Duodenal mucosa (tissue), 2 donors: ENCODE data around the gene ASB6.

ENCODE experiments used
- H3K27ac ChIP-seq: one replicate; pipeline ENCODE4 v1.7.0; 2013; ENCODE audit warnings: low read depth, low read length
- H3K27me3 ChIP-seq, 2 donors: one replicate each; pipeline ENCODE4 v1.7.0; 2013; ENCODE audit warnings: low read length in 2 of 2, control low read depth in 1 of 2; ENCODE audit not compliant: insufficient read depth in 2 of 2, control insufficient read depth in 1 of 2
- H3K36me3 ChIP-seq, 2 donors: one replicate each; pipeline ENCODE4 v1.7.0; 2013; ENCODE audit warnings: low read length in 2 of 2, control low read depth in 1 of 2; ENCODE audit not compliant: insufficient read depth in 2 of 2, control insufficient read depth in 1 of 2
- H3K4me1 ChIP-seq, 2 donors: one replicate each; pipeline ENCODE4 v1.7.0; 2013; ENCODE audit warnings: low read length in 2 of 2, control low read depth in 1 of 2; ENCODE audit not compliant: insufficient read depth in 2 of 2, control insufficient read depth in 1 of 2
- H3K4me3 ChIP-seq, 2 donors: one replicate each; pipeline ENCODE4 v1.7.0; 2013; ENCODE audit warnings: low read length in 2 of 2, low read depth in 1 of 2
- H3K9ac ChIP-seq, 2 donors: one replicate each; pipeline ENCODE4 v1.7.0; 2013; ENCODE audit warnings: low read length in 2 of 2, low read depth in 1 of 2
- H3K9me3 ChIP-seq, 2 donors: one replicate each; pipeline ENCODE4 v1.7.0; 2013; ENCODE audit warnings: low read length in 2 of 2, control low read depth in 1 of 2; ENCODE audit not compliant: control insufficient read depth in 1 of 2

The ASB6 gene

DNA sequence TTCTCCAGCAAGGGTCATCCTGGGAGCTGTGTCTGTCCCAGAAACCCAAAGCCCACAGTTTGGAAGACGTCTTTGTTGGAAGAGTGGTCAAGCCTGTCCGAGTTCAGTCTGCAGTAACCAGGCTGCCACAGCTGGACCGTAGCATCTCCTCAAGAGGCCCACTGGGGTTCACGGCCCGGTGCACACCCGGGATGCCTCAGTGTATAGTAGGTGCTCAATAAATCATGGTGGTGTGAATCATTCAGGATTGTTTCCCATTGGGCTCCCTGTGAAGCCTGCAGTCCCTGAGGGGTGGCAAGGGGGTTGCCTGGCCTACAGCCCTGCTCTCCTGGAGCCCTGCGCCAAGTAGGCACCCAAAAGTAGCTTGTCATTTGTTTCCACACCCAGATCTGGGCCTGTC is 13.2 kb upstream of the ASB6 start:
- Histone ChIP-seq H3K9ac (no peak overlapping the region), H3K9me3 (no peaks in the 10 kb centered on the region), H3K27ac (no peak overlapping the region), H3K4me3 (no peak overlapping the region), H3K4me1 (peaks cover 8 to 11% of the 10 kb centered on the region in 2 donors), H3K36me3 (no peaks in the 10 kb centered on the region), H3K27me3 (no peaks in the 10 kb centered on the region)

DNA sequence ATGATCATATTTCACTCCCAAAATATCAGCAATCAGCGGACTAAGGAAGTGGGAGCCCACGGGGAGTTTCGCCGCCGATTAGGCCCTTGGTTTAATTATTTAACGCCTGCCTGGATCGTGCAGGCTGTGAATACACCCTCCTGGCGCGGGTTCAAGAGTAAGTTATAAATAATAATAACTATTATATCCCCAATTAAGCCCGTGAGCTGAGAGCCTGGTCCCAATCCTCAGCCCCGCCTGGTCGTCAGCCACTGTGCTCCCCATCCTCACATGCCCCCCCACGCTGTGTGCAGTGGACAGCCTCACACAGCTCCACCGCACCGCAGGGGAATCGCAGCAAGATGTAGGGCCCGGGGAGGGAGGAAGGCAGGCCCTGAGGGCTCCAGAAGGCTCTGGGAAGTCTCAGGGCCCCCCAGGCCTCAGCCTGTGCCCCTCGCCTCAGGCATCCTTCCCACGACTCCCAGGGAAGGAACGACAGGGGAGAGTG is 12.6 kb upstream of the ASB6 start:
- H3K9me3 ChIP-seq = no peaks in the 10 kb centered on the region
- no peak overlapping the region for H3K9ac ChIP-seq
- H3K27ac ChIP-seq = no peak overlapping the region
- no peaks in the 10 kb centered on the region for H3K27me3 ChIP-seq
- no peaks in the 10 kb centered on the region for H3K36me3 ChIP-seq
- peaks cover 8 to 11% of the 10 kb centered on the region in 2 donors for H3K4me1 ChIP-seq
- H3K4me3 ChIP-seq = no peak overlapping the region

DNA sequence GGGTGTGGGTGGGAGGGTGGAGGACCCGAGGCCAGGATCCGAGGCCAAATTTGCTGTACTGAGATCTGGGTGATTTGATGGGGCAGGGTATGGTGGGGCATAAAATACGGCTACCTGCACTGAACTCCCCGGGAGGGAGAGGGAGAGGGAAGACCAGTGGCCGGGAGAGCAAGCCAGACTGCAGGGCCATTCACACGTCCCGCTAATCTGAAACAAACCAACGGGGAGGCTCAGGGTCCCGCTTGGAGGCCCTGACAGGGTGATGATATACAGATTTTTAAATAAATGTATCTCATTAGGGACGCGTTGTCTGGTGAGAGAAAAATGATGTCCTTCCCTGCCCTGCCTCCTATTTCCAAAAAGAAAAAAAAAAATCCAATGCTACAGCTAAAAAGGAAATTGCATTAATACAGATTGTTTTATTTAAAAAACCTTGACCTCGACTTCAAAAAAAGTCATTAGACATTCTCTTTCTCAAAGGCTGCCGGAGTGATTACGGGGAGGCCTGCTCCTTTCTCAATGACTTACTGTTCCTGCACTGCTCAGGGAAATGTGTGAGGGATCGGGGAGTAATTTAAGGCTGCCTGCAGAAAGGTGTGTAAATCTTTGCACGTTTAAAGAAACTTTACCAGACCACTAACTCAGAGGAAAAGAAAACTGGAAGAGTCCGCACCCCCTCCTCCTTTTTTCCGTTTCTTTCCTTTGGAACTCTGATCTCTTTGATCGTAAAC is 12.0 kb upstream of the ASB6 start:
- H3K4me1 ChIP-seq = peaks cover 8 to 11% of the 10 kb centered on the region in 2 donors
- no peaks in the 10 kb centered on the region for H3K27me3 ChIP-seq
- no peak overlapping the region for H3K27ac ChIP-seq
- no peaks in the 10 kb centered on the region for H3K9me3 ChIP-seq
- no peaks in the 10 kb centered on the region for H3K36me3 ChIP-seq
- no peak overlapping the region for H3K4me3 ChIP-seq
- H3K9ac ChIP-seq = no peak overlapping the region

DNA sequence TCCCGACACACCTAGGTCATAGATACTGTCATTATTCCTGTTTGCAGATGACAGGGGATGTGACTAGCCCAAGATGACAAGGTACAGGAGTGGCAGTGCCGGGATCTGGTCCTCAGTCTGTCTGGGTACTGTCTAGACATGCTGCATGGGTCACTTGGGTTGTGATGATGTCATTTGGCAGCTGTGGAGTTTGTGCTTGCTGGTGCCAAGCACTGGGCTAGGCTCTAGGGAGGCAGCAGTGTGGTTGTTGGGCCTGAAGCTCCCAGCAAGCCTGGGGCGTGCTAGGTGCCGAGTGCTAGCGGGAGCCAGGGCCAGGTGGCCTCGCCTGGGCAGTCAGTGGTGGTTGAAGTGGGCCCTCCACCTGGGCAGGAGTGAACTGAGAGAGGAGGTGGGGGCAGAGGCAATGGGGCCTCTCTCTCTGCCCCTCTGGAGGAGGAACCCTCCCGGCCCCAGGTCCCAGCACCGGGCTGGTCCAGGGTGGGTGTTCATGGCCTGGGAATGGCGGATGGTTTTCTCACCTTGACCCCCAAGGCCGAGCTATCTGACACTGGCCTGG is 8.8 kb upstream of the ASB6 start:
- no peaks in the 10 kb centered on the region for H3K9me3 ChIP-seq
- H3K4me1 ChIP-seq = peaks cover 8 to 11% of the 10 kb centered on the region in 2 donors
- no peak overlapping the region for H3K27ac ChIP-seq
- no peak overlapping the region for H3K4me3 ChIP-seq
- no peaks in the 10 kb centered on the region for H3K27me3 ChIP-seq
- H3K36me3 ChIP-seq = no peaks in the 10 kb centered on the region
- no peak overlapping the region for H3K9ac ChIP-seq

DNA sequence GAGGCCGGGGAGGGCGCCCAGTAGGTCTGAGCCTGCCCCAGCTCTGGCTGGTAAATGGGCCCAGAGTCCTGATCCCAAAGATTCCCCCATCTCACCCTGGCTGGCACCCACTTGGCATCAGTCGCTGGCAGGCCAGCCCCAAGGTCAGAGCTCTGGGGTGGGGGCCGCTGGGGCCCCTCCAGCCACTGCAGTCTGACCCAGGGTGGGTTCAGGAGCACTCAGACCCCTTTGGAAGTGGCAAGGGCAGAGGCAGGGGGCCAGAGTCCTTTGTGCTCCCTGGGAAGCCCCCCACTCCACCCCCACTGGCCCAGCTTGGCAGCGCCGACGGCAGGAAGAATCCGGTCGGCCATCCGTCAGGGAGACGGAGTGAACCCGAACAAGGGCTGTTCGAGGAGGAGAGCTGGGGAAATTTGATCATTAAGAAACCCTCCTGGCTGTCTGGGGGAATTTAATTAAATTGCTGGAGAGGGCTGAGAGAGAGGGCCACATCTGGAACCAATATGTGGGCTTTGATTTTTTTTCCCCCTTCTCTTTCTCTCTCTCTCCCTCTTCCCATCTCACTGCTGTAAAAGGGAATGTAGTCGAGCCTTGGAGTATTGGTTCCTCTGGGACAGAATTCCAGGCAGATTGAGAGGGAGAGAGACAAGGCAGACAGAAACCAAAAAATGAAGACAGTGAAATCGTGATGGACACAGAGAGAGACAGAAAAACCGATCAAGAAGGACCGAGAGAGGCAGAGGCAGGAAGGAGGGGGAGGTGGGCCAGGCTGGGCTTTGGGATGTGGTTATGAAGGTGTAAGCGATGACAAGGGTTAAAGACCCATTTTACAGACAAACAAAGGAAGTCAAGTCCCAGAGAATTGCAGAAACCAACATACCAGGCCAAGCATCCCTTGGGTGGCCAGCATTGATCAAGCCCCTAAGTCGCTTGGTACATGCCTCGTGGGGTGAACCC is 8.1 kb upstream of the ASB6 start:
- H3K27ac ChIP-seq = no peak overlapping the region
- no peaks in the 10 kb centered on the region for H3K27me3 ChIP-seq
- no peaks in the 10 kb centered on the region for H3K9me3 ChIP-seq
- H3K36me3 ChIP-seq = no peaks in the 10 kb centered on the region
- H3K4me1 ChIP-seq = peaks cover 8 to 10% of the 10 kb centered on the region in 2 donors
- no peak overlapping the region for H3K9ac ChIP-seq
- H3K4me3 ChIP-seq = no peak overlapping the region

DNA sequence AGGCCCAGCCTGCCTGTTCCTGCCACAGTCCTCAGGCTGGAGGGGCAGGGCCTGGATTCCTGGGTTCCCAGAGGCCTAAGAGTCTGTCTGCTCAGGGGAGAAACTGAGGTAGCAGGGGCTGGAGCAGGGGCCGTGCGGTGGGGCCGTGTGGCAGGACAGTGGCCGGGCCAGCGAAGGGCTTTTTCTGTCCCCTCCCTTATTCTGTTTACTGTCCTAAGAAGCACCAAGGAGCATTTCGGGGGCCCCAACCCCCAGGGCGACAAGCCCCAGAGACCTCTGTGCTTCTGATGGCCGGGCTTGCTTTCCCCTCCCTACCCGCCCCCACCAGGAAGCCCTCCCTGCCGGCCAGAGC is 6.8 kb upstream of the ASB6 start:
- H3K36me3 ChIP-seq = no peaks in the 10 kb centered on the region
- H3K4me3 ChIP-seq = no peak overlapping the region
- H3K27ac ChIP-seq = no peak overlapping the region
- no peaks in the 10 kb centered on the region for H3K4me1 ChIP-seq
- H3K9ac ChIP-seq = no peak overlapping the region
- H3K9me3 ChIP-seq = no peaks in the 10 kb centered on the region
- no peaks in the 10 kb centered on the region for H3K27me3 ChIP-seq

DNA sequence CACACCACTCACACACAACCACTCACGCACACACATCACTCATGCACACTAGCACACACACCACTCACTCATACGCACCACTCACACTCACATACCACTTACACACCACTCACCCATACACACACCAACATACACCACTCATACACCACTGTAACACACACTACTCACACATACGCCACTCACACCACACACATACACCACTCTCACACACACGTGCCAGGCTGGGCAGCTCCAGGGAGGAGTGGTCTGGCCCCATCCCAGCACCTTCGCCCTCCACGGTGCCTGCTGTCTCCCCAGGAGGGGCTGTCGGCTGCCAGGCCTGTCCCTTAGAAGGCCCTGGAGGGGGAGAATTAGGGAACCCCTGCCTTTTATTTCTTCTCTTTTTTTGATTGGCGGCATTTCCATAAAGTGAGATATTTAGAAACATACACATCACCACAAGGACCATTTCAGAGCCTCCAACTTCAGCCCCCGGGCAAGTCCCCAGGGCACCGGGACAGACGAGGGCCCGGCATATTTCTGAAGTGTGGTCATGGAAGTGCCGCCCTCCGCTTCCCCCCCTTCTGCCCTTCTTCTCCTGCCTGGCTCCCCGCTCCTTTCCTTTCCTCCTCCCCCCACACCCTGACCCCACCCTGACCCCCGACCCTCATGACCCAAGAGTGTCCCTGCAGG is 6.3 kb upstream of the ASB6 start:
- no peaks in the 10 kb centered on the region for H3K36me3 ChIP-seq
- H3K4me1 ChIP-seq = no peaks in the 10 kb centered on the region
- H3K9ac ChIP-seq = no peak overlapping the region
- no peak overlapping the region for H3K4me3 ChIP-seq
- H3K27ac ChIP-seq = no peak overlapping the region
- H3K9me3 ChIP-seq = no peaks in the 10 kb centered on the region
- H3K27me3 ChIP-seq = no peaks in the 10 kb centered on the region

DNA sequence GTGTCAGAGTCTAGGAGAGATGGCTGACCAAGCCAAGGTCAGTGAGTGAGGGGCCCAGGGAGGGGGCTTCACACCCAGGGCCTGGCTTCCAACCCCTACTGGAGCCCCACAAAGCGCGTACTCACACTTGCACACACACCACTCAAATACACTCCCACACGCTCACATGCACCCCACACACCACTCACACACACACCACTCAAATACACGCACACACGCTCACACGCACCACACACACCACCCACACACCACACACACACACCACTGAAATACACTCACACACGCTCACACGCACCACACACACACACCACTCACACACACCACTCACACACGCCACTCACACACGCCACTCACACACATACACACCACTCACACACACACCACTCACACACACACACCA is 5.7 kb upstream of the ASB6 start:
- no peaks in the 10 kb centered on the region for H3K4me1 ChIP-seq
- no peaks in the 10 kb centered on the region for H3K36me3 ChIP-seq
- no peak overlapping the region for H3K9ac ChIP-seq
- H3K4me3 ChIP-seq = no peak overlapping the region
- no peak overlapping the region for H3K27ac ChIP-seq
- no peaks in the 10 kb centered on the region for H3K9me3 ChIP-seq
- H3K27me3 ChIP-seq = no peaks in the 10 kb centered on the region

DNA sequence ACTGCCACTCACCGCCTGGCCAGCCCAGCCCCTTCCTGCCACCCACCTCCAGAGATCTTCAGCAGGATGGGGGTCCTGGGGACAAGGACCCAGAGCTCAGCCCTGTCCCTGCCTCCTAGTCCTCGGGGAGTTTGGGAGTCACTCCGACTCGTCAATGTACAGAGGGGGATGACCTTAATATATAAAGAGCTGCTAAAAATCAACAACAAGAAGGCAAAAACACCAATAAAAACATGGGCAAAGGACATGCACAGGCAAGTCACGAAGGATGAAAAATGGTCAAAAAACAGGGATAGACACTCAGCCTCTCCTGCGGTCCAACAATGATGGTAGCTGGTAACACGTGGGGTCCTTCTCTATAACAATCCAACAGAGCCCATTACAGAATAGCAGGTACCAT is 4.7 kb upstream of the ASB6 start:
- Histone ChIP-seq H3K9ac (no peak overlapping the region), H3K9me3 (no peaks in the 10 kb centered on the region), H3K4me3 (no peak overlapping the region), H3K4me1 (peaks cover 0 to 3% of the 10 kb centered on the region in 2 donors), H3K27me3 (no peaks in the 10 kb centered on the region), H3K27ac (no peak overlapping the region), H3K36me3 (no peaks in the 10 kb centered on the region)
